Testis (tissue), 3 donors: Measurements from ENCODE around the gene DIO3. TPM values are rescaled to one million over a fixed set of nuclear protein-coding genes. Genes with fewer than 3 reads are reported as not detected.

Experiments used
- DNase-seq: peaks from one replicate; pipeline ENCODE4 v3.0.0-alpha.2; 2019
- H3K27ac ChIP-seq, 2 donors: fragments of 200-600 bp; sonication (generic); one replicate each; pipeline ENCODE4 v1.5.1; 2019
- H3K27me3 ChIP-seq: fragments of 200-600 bp; sonication (generic); one replicate; pipeline ENCODE4 v1.5.1; 2019
- H3K36me3 ChIP-seq: fragments of 200-600 bp; sonication (generic); one replicate; pipeline ENCODE4 v1.5.1; 2017; ENCODE audit warnings: low read depth; ENCODE audit errors: missing control alignments
- H3K4me1 ChIP-seq: fragments of 200-600 bp; sonication (generic); one replicate; pipeline ENCODE4 v1.5.1; 2019
- H3K4me3 ChIP-seq, 2 donors: fragments of 200-600 bp; sonication (generic); one replicate each; pipeline ENCODE4 v1.5.1; 2017 to 2019
- H3K9me3 ChIP-seq: fragments of 200-600 bp; sonication (generic); one replicate; pipeline ENCODE4 v1.5.1; 2017
- CTCF ChIP-seq, 3 experiments: fragments of 450-650 bp in 2 of 3; fragments of 200-600 bp in 1 of 3; sonication (generic) in 1 of 3; IDR thresholded peaks; one replicate each; pipeline ENCODE4 v1.5.1; 2016 to 2019; ENCODE audit warnings: antibody characterized with exemption in 3 of 3, mild to moderate bottlenecking in 2 of 3, moderate library complexity in 1 of 3
- POLR2A ChIP-seq: fragments of 450-650 bp; IDR thresholded peaks from one replicate; pipeline ENCODE4 v1.6.1; 2017; ENCODE audit warnings: antibody characterized with exemption, mild to moderate bottlenecking, moderate library complexity
- WGBS, 2 donors: methylation state at CpG; one replicate each; pipeline ENCODE4 v1.1.5; 2018; 5-methylcytosine and 5-hydroxymethylcytosine counted together
- intact Hi-C: fragments of 100-400 bp; cut with DNase I; formaldehyde crosslinking; loops from one replicate; pipeline ENCODE4 v1.15.1; 2023; ENCODE audit warnings: low total_unique reads
- polyA plus RNA-seq: library from polyadenylated mRNA; stranded (reverse); fragments of 350-450 nt; fragmentation: Illumina TruSeq; extraction: RNeasy Lipid Tissue Mini Kit (QIAGEN cat#74804); gene quantifications from one replicate; pipeline ENCODE4 v1.2.3, GENCODE V29; 2014; ENCODE audit warnings: low read depth, low replicate concordance; ENCODE audit not compliant: insufficient read depth
- total RNA-seq, 2 donors: library from RNA; depleted of rRNA; stranded (reverse); fragments of >200 nt; gene quantifications; one replicate each; pipeline ENCODE4 v1.2.3, GENCODE V29; 2016

The DIO3 gene
- total and polyA plus RNA-seq, 3 donors from 2014 or later: 2.3 to 4.6 (median 2.4) TPM

- Histone ChIP-seq H3K27me3 (no peaks in the 10 kb centered on the region), H3K9me3 (no peaks in the 10 kb centered on the region), H3K4me1 (no peaks in the 10 kb centered on the region), H3K27ac (no peak overlapping the region), H3K36me3 (no peaks in the 10 kb centered on the region), H3K4me3 (no peak overlapping the region)
- peak; percentile 9 for DNase-seq
- intact Hi-C loops: no loop called here
- TF ChIP-seq CTCF (IDR thresholded peaks at IDR 0.05) (no peak), POLR2A (no peak)
- 85 to 93% methylated on average over 10 to 35 of the region's 35 CpGs for WGBS, 2 donors
These were observed 40.5 kb downstream of the DIO3 start for GRCh38 chr14:101601606-101602465.

- TF ChIP-seq POLR2A (no peak), CTCF (IDR thresholded peaks at IDR 0.05) (no peak)
- Histone ChIP-seq H3K9me3 (no peaks in the 10 kb centered on the region), H3K4me1 (no peaks in the 10 kb centered on the region), H3K36me3 (no peaks in the 10 kb centered on the region), H3K27me3 (no peaks in the 10 kb centered on the region), H3K4me3 (no peak overlapping the region), H3K27ac (no peak overlapping the region)
- DNase-seq: no peak
- WGBS, 2 donors: 90 to 94% methylated on average over 12 of the region's 12 CpGs
- intact Hi-C loops: no loop called here
These were observed 41.2 kb downstream of the DIO3 start for GRCh38 chr14:101602466-101602840.

GRCh38 chr14:101603096-101603495, 41.8 kb downstream of the DIO3 start:
- no peaks in the 10 kb centered on the region for H3K36me3 ChIP-seq
- H3K27me3 ChIP-seq: no peaks in the 10 kb centered on the region
- H3K27ac ChIP-seq: no peak overlapping the region
- TF ChIP-seq POLR2A (no peak), CTCF (IDR thresholded peaks at IDR 0.05) (no peak)
- no peaks in the 10 kb centered on the region for H3K9me3 ChIP-seq
- no peak overlapping the region for H3K4me3 ChIP-seq
- H3K4me1 ChIP-seq: no peaks in the 10 kb centered on the region
- DNase-seq: no peak
- 94 to 95% methylated on average over 8 of the region's 8 CpGs for WGBS, 2 donors
- intact Hi-C loops: no loop called here

GRCh38 chr14:101604228-101604934, 43.1 kb downstream of the DIO3 start:
- no peak for DNase-seq
- intact Hi-C loops: no loop called here

More at GRCh38 chr14:101604228-101604934, 43.1 kb downstream of the DIO3 start:
- H3K36me3 ChIP-seq: no peaks in the 10 kb centered on the region
- no peaks in the 10 kb centered on the region for H3K9me3 ChIP-seq
- H3K4me1 ChIP-seq: no peaks in the 10 kb centered on the region
- no peaks in the 10 kb centered on the region for H3K27me3 ChIP-seq
- 90 to 91% methylated on average over 8 to 9 of the region's 9 CpGs for WGBS, 2 donors
- H3K4me3 ChIP-seq: no peak overlapping the region
- no peak overlapping the region for H3K27ac ChIP-seq
- no peak for TF ChIP-seq POLR2A
- no peak for TF ChIP-seq CTCF (IDR thresholded peaks at IDR 0.05)
